Activated CD4-positive, CD25-positive, alpha-beta regulatory T cell treated with anti-CD3 and anti-CD28 coated beads, Interleukin-2, amount 50 U/mL, for 72 hours (primary cell): ENCODE measurements around the gene NINL.
"Not testable (repeated sequence)": the region's sequence is repeated elsewhere in the genome, so short reads cannot be mapped to it uniquely, and the experiment has no call there.

Experiments
- DNase-seq: peaks from one replicate; pipeline ENCODE4 v3.0.0; 2021

Gene NINL

GRCh38 chr20:25480797-25481196, 104.5 kb downstream of the NINL start:
- no peak for DNase-seq

DNA sequence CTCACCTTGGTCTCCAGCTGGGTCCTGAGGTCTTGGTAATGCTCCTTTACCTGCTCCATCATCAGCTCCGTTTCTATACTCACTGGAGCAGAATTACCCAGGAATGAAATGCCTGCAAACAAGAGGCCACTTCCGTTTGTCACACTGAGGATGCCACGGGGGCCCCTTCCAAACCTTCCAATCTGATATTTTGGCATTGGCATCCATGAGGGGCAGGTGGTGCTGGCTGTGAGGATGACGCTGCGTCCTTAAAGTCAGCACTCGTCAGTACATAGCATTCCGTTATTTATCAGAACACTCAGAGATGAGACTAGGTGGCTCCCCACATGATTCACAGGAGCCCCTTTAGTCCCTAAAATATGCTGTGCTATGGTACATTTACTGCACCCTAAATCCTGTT, 105.2 kb downstream of the NINL start:
- DNase-seq: no peak

DNA sequence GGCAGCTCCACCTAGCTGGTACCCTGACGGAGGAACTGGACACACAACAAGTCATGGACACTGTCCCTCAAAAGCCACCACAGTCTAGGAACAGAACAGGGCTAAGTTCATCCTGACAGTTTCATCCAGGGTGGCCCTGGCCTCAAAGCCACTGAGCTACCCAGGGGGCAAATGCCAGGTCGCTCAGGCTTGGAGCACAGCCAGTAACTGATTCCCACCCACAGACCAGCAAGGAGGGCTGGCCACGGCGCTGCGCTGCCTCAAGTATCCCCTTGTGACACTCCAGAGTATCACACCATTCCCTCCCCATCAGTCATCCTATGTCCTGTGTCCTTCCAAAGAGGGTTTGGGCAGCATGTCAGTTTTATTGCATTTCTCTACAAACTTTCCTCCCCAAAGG, 105.7 kb downstream of the NINL start:
- DNase-seq: no peak

GRCh38 chr20:25478889-25479568, 106.3 kb downstream of the NINL start:
- DNase-seq: no peak

DNA sequence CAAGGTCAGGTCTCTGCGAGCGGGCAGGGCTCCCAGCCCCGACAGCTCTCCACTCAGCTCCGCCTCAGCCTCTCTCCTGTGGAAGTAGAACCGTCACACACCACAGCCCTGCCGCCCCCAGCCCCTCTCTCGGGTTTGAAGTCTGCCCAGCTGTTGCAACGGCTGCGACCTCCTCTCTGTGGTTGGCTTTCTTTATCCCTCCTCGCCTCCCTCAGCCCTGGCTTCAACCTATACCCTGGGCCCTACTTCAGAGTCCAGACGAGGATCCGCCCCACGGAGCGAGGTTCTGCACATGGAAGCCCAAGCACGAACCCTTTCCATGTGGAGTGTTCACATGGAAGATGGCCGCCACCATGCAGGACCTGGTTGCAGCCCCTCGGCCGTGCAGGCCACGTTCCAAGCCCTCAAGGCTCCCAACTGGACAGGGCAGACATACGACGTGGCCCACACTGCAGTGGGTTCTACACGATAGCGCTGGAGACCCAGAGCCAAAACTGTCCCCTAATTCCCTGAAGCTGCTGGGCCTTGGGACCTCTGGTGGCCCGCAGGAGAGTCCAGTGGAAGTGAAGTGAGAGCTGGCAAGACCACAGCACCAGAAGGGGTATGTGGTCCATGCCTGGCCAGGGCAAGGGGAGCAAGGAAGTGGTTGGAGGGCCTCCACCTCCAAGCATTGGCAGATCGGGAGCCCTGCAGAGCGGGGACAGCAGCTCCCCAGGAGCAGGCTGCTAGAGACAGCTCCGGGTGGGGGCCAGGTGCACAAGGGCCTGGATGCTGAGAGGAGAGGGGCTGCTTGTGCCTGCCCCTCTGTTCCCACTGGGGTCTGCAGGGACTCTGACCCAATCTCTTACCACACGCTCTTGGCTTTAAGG, 108.1 kb downstream of the NINL start:
- DNase-seq: no peak

GRCh38 chr20:25476106-25477013, 109.0 kb downstream of the NINL start:
- DNase-seq: no peak

- DNase-seq: not testable (repeated sequence)
These were observed 112.0 kb downstream of the NINL start for GRCh38 chr20:25473297-25473696.

DNA sequence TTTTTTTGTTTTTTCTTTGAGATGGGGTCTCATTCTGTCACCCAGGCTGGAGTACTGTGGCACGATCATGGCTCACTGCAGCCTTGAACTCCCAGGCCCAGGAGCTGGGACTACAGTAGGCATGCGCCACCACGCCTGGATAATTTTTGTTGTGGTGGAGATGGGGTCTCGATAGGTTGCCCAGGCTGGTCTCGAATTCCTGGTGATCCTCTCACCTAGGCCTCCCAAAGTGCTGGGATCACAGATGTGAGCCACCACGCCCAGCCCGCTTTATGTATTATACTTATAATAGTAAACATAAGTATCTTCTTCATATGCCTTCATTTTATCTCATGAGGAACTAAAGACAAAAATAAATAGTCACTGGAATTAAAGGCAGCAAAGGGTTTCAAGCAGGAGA, 114.3 kb downstream of the NINL start:
- no peak for DNase-seq

GRCh38 chr20:25470045-25470444, 115.3 kb downstream of the NINL start:
- no peak for DNase-seq

DNA sequence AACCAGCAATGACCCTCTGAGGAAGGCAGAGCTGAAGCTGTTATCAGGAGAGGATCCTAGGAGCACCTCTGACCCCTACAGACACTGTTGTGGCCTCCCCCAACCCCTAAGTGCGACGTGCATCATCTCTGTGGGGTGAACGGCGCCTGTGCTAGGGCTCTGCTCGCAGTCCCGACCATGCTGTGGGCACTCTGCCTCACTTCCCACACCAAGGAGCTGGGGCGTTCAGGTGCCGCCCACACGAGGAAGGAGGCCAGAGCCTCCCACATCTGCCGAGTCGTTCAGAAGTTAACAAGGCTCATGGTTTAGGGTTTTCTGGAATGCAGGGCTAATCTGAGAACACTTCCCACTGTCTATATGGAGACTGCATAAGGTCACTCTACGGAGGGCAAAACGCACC, 115.8 kb downstream of the NINL start:
- DNase-seq: no peak

GRCh38 chr20:25468126-25469075, 116.9 kb downstream of the NINL start:
- no peak for DNase-seq

- no peak for DNase-seq
These were observed 117.9 kb downstream of the NINL start for GRCh38 chr20:25467441-25467840.

DNA sequence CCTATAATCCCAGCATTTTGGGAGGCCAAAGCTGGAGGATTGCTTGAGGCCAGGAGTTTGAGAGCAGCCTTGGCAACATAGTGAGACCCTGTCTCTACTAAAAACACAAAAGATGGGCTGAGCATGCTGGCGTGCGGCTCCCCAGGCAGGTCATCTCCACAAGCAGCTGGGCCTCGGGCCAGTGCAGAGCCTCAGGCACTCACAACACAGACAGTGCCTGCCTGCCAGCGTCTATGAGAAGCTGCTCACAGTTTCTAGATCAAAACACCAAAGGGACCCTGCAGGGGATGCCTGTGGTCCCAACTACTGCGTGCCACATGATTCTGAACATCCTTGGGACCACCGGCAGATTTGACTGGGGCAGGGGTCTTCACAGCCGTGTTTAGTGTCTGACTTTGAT, 118.5 kb downstream of the NINL start:
- DNase-seq: no peak

GRCh38 chr20:25465243-25466135, 119.8 kb downstream of the NINL start:
- no peak for DNase-seq

GRCh38 chr20:25464501-25465242, 120.7 kb downstream of the NINL start:
- no peak for DNase-seq

GRCh38 chr20:25461786-25462545, 123.4 kb downstream of the NINL start:
- no peak for DNase-seq

GRCh38 chr20:25461281-25461650, 124.1 kb downstream of the NINL start:
- DNase-seq: no peak

GRCh38 chr20:25460566-25461280, 124.6 kb downstream of the NINL start:
- DNase-seq: no peak
